HepG2 (cell line): Measurements from ENCODE around the gene MSMO1. TPM values are rescaled to one million over a fixed set of nuclear protein-coding genes. Genes with fewer than 3 reads are reported as not detected.

Source experiments
- ATF5 ChIP-seq: sonication (generic); formaldehyde crosslinking; IDR thresholded peaks from 2 replicates; pipeline ENCODE4 v1.4.0; 2020; ENCODE audit warnings: mild to moderate bottlenecking, low read depth, missing genetic modification reagents
- ETV5 ChIP-seq: IDR thresholded peaks from 2 replicates; pipeline ENCODE4 v1.6.1; 2018; ENCODE audit warnings: missing biosample characterization, missing genetic modification reagents, inconsistent platforms, borderline replicate concordance
- IRF9 ChIP-seq: sonication (generic); formaldehyde crosslinking; IDR thresholded peaks from 2 replicates; pipeline ENCODE4 v1.8.0; 2022; ENCODE audit warnings: missing genetic modification reagents, mild to moderate bottlenecking, borderline replicate concordance
- KLF12 ChIP-seq: sonication (generic); formaldehyde crosslinking; IDR thresholded peaks from 2 replicates; pipeline ENCODE4 v1.4.0; 2020; ENCODE audit warnings: missing genetic modification reagents, borderline replicate concordance
- KLF9 ChIP-seq: IDR thresholded peaks from 2 replicates; pipeline ENCODE4 v1.6.1; 2016; ENCODE audit warnings: low read depth
- MIXL1 ChIP-seq: IDR thresholded peaks from 2 replicates; pipeline ENCODE4 v1.6.1; 2016
- MLLT10 ChIP-seq: sonication (generic); formaldehyde crosslinking; IDR thresholded peaks from 2 replicates; pipeline ENCODE4 v1.4.0; 2020; ENCODE audit warnings: missing genetic modification reagents
- NAIF1 ChIP-seq: sonication (generic); formaldehyde crosslinking; IDR thresholded peaks from 2 replicates; pipeline ENCODE4 v1.5.0; 2020; ENCODE audit warnings: mild to moderate bottlenecking, missing genetic modification reagents, borderline replicate concordance
- NKX3-1 ChIP-seq: sonication (generic); formaldehyde crosslinking; IDR thresholded peaks from 2 replicates; pipeline ENCODE4 v1.5.0; 2020; ENCODE audit warnings: missing genetic modification reagents
- ONECUT2 ChIP-seq: sonication (generic); formaldehyde crosslinking; IDR thresholded peaks from 2 replicates; pipeline ENCODE4 v1.4.0; 2020; ENCODE audit warnings: missing genetic modification reagents
- PHB2 ChIP-seq: fragments of 450-650 bp; IDR thresholded peaks from 2 replicates; pipeline ENCODE4 v1.6.1; 2018; ENCODE audit not compliant: partially characterized antibody
- SALL1 ChIP-seq: sonication (generic); formaldehyde crosslinking; IDR thresholded peaks from 2 replicates; pipeline ENCODE4 v1.8.0; 2022; ENCODE audit warnings: mild to moderate bottlenecking, missing genetic modification reagents
- TIGD3 ChIP-seq: sonication (generic); formaldehyde crosslinking; IDR thresholded peaks from 2 replicates; pipeline ENCODE4 v1.5.1; 2020; ENCODE audit warnings: mild to moderate bottlenecking, missing genetic modification reagents, borderline replicate concordance
- ZBTB14 ChIP-seq: sonication (generic); formaldehyde crosslinking; IDR thresholded peaks from 2 replicates; pipeline ENCODE4 v1.4.0; 2020; ENCODE audit warnings: missing genetic modification reagents
- ZFX ChIP-seq: sonication (generic); formaldehyde crosslinking; IDR thresholded peaks from 2 replicates; pipeline ENCODE4 v1.4.0; 2020; ENCODE audit warnings: mild to moderate bottlenecking, low read depth, missing genetic modification reagents, moderate library complexity
- ZNF138 ChIP-seq: sonication (generic); formaldehyde crosslinking; IDR thresholded peaks from 2 replicates; pipeline ENCODE4 v1.5.0; 2020; ENCODE audit warnings: mild to moderate bottlenecking, low read depth, missing genetic modification reagents
- ZNF619 ChIP-seq: sonication (generic); formaldehyde crosslinking; IDR thresholded peaks from 2 replicates; pipeline ENCODE4 v1.4.0; 2020; ENCODE audit warnings: mild to moderate bottlenecking, missing genetic modification reagents
- ZNF883 ChIP-seq: sonication (generic); formaldehyde crosslinking; IDR thresholded peaks from 2 replicates; pipeline ENCODE4 v1.5.1; 2020; ENCODE audit warnings: mild to moderate bottlenecking, missing genetic modification reagents; ENCODE audit errors: not compliant biosample characterization
- polyA plus RNA-seq, 8 experiments: library from polyadenylated mRNA; depleted of rRNA in 3 of 8; stranded (reverse) in 7 of 8; unstranded in 1 of 8; fragments of >200 nt; fragmentation: Illumina TruSeq in 4 of 8; extraction: Trizol in 4 of 8; gene quantifications; 2 replicates each; pipeline versions ENCODE4 v1.2.1 to v1.2.3, GENCODE V29; 2011 to 2016; ENCODE audit warnings: low read depth in 4 of 8, missing spikeins in 1 of 8, mixed read lengths in 1 of 8; ENCODE audit not compliant: insufficient read depth in 1 of 8
- total RNA-seq, 5 experiments: library from RNA; depleted of rRNA; stranded (reverse); fragments of >200 nt; fragmentation: Illumina TruSeq; extraction: Trizol; gene quantifications; 2 replicates each; pipeline ENCODE4 v1.2.3, GENCODE V29; 2016; ENCODE audit warnings: low read depth in 1 of 5
- TF ChIP-seq, protein P1 (sequence below): IDR thresholded peaks from 2 replicates; pipeline ENCODE4 v1.6.1; 2016; ENCODE audit warnings: mild to moderate bottlenecking, missing biosample characterization, missing genetic modification reagents
- TF ChIP-seq, protein P2 (sequence below): sonication (generic); formaldehyde crosslinking; IDR thresholded peaks from 2 replicates; pipeline ENCODE4 v1.5.0; 2020; ENCODE audit warnings: mild to moderate bottlenecking, missing genetic modification reagents

Gene MSMO1
- total and polyA plus RNA-seq, 2 of the 13 experiments (the other 11 are each of a cell fraction or from before 2014, with no cell fraction given), result 98.1 to 216 TPM

- peak; percentile 89 for TF ChIP-seq ZNF883
- 0 out of 2 replicates have a peak, but pooled peaks have one; percentile 1 for TF ChIP-seq ETV5 (CRISPR knock-in tag)
- TF ChIP-seq MIXL1 (CRISPR knock-in tag), result peak; percentile 65
- peak; percentile 65; the same call in 1 of the 2 replicates for TF ChIP-seq ONECUT2 (CRISPR knock-in tag)
- no peak for TF ChIP-seq ZBTB14 (CRISPR knock-in tag)
- peak; percentile 25; the same call in 1 of the 2 replicates for TF ChIP-seq NKX3-1 (CRISPR knock-in tag)
- peak; percentile 62; the same call in 1 of the 2 replicates for TF ChIP-seq ZNF138 (CRISPR knock-in tag)
- TF ChIP-seq TIGD3 (CRISPR knock-in tag), result peak; percentile 85; the same call in 1 of the 2 replicates
- TF ChIP-seq, protein P1, sequence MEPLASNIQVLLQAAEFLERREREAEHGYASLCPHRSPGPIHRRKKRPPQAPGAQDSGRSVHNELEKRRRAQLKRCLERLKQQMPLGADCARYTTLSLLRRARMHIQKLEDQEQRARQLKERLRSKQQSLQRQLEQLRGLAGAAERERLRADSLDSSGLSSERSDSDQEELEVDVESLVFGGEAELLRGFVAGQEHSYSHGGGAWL (CRISPR knock-in tag), result peak; percentile 87; the same call in 1 of the 2 replicates
- peak; percentile 100 for TF ChIP-seq NAIF1 (CRISPR knock-in tag)
- no peak for TF ChIP-seq PHB2
- TF ChIP-seq, protein P2, sequence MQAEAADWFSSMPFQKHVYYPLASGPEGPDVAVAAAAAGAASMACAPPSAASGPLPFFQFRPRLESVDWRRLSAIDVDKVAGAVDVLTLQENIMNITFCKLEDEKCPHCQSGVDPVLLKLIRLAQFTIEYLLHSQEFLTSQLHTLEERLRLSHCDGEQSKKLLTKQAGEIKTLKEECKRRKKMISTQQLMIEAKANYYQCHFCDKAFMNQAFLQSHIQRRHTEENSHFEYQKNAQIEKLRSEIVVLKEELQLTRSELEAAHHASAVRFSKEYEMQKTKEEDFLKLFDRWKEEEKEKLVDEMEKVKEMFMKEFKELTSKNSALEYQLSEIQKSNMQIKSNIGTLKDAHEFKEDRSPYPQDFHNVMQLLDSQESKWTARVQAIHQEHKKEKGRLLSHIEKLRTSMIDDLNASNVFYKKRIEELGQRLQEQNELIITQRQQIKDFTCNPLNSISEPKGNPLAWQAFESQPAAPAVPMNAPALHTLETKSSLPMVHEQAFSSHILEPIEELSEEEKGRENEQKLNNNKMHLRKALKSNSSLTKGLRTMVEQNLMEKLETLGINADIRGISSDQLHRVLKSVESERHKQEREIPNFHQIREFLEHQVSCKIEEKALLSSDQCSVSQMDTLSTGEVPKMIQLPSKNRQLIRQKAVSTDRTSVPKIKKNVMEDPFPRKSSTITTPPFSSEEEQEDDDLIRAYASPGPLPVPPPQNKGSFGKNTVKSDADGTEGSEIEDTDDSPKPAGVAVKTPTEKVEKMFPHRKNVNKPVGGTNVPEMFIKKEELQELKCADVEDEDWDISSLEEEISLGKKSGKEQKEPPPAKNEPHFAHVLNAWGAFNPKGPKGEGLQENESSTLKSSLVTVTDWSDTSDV (CRISPR knock-in tag), result no peak
- TF ChIP-seq ZNF619 (CRISPR knock-in tag), result peak; percentile 74; the same call in 1 of the 2 replicates
- TF ChIP-seq ZFX (CRISPR knock-in tag), result peak; percentile 81
- TF ChIP-seq SALL1 (CRISPR knock-in tag), result peak; percentile 84; the same call in 1 of the 2 replicates
- peak; percentile 97 for TF ChIP-seq MLLT10 (CRISPR knock-in tag)
- peak; percentile 59; the same call in 1 of the 2 replicates for TF ChIP-seq ATF5 (CRISPR knock-in tag)
- TF ChIP-seq KLF9 (CRISPR knock-in tag), result peak; percentile 47; the same call in 1 of the 2 replicates
- peak; percentile 59; the same call in 1 of the 2 replicates for TF ChIP-seq KLF12 (CRISPR knock-in tag)
- no peak for TF ChIP-seq IRF9 (CRISPR knock-in tag)
Observed at GRCh38 chr4:165327211-165328100, at the start of gene MSMO1 (continued).
